B cell (primary cell): ENCODE results near the gene ANTKMT. TPM values are rescaled to one million over a fixed set of nuclear protein-coding genes. Genes with fewer than 3 reads are reported as not detected.

Experiments
- ATAC-seq: fragments of 200-7000 bp; cut with Tn5 transposase; one replicate; pipeline ENCODE4 v1.10.0; 2021; ENCODE audit warnings: low read depth, mild to moderate bottlenecking, moderate number of reproducible peaks, moderate library complexity
- CTCF ChIA-PET: fragments of 350-600 bp; sonication (Branson Sonifier 250); formaldehyde crosslinking; loops from one replicate; lab custom pipeline; 2021; ENCODE audit warnings: antibody characterized with exemption, inconsistent platforms; lab: Charles Lee
- POLR2A ChIA-PET: fragments of 350-600 bp; sonication (Branson Sonifier 250); formaldehyde crosslinking; loops from one replicate; lab custom pipeline; 2021; ENCODE audit warnings: antibody characterized with exemption; lab: Charles Lee
- DNase-seq: peaks from one replicate; pipeline ENCODE4 v3.0.0; 2013
- H2AFZ ChIP-seq: 2 replicates; pipeline ENCODE4 v1.6.1; 2012; ENCODE audit warnings: mild to moderate bottlenecking, low read depth, low read length; ENCODE audit not compliant: insufficient read depth, poor library complexity, severe bottlenecking
- H3K27ac ChIP-seq, 2 donors: 1 replicate in 1 of 2; 2 replicates in 1 of 2; pipeline ENCODE4 v1.5.1; 2012 to 2013; ENCODE audit warnings: low read length in 2 of 2, mild to moderate bottlenecking in 2 of 2, moderate library complexity in 1 of 2
- H3K27me3 ChIP-seq, 4 experiments: fragments of 200-600 bp in 1 of 4; sonication (generic) in 1 of 4; replicated peaks in 1 of 4; 1 replicate in 2 of 4; 2 replicates in 2 of 4; pipeline versions ENCODE4 v1.6.1 to v1.7.0; 2013 to 2016; ENCODE audit warnings: low read length in 3 of 4, mild to moderate bottlenecking in 2 of 4, mixed read lengths in 1 of 4, moderate library complexity in 1 of 4; ENCODE audit not compliant: insufficient read depth in 4 of 4, control insufficient read depth in 3 of 4; ENCODE audit errors: control extremely low read depth in 1 of 4
- H3K36me3 ChIP-seq, 2 experiments: replicated peaks in 1 of 2; 1 replicate in 1 of 2; 2 replicates in 1 of 2; pipeline versions ENCODE4 v1.6.1 to v1.7.1; 2013; ENCODE audit warnings: low read length in 1 of 2; ENCODE audit not compliant: insufficient read depth in 2 of 2, control insufficient read depth in 1 of 2; ENCODE audit errors: control extremely low read depth in 1 of 2, extremely low read depth in 1 of 2
- H3K4me1 ChIP-seq, 2 donors: fragments of 200-600 bp in 1 of 2; sonication (generic) in 1 of 2; 1 replicate in 1 of 2; 2 replicates in 1 of 2; pipeline versions ENCODE4 v1.5.1 to v1.6.1; 2013 to 2017; ENCODE audit warnings: low read length in 2 of 2; ENCODE audit not compliant: control insufficient read depth in 2 of 2, insufficient read depth in 2 of 2
- H3K4me2 ChIP-seq: replicated peaks from 2 replicates; pipeline ENCODE3; 2012; ENCODE audit warnings: mild to moderate bottlenecking, low read depth, low read length; ENCODE audit not compliant: poor library complexity, severe bottlenecking
- H3K4me3 ChIP-seq, 5 experiments: fragments of 200-600 bp in 1 of 5; sonication (generic) in 1 of 5; 1 replicate in 3 of 5; 2 replicates in 2 of 5; pipeline versions ENCODE4 v1.5.1 to v1.7.0; 2011 to 2016; ENCODE audit warnings: low read length in 4 of 5, mild to moderate bottlenecking in 4 of 5, low read depth in 2 of 5, control low read depth in 1 of 5, moderate library complexity in 1 of 5; ENCODE audit not compliant: insufficient read depth in 1 of 5; ENCODE audit errors: control extremely low read depth in 1 of 5, extremely low read depth in 1 of 5
- H3K79me2 ChIP-seq: fragments of 200-600 bp; sonication (generic); one replicate; pipeline ENCODE4 v1.6.0; 2016; ENCODE audit warnings: low read length; ENCODE audit not compliant: control insufficient read depth, insufficient read depth
- H3K9ac ChIP-seq: fragments of 200-600 bp; sonication (generic); 2 replicates; pipeline ENCODE4 v1.6.1; 2017; ENCODE audit warnings: mild to moderate bottlenecking, low read length, moderate library complexity
- H3K9me3 ChIP-seq, 3 donors: one replicate each; pipeline versions ENCODE4 v1.6.1 to v1.7.1; 2013; ENCODE audit warnings: low read length in 2 of 3; ENCODE audit not compliant: control insufficient read depth in 2 of 3, insufficient read depth in 1 of 3; ENCODE audit errors: control extremely low read depth in 1 of 3
- H4K20me1 ChIP-seq: 2 replicates; pipeline ENCODE4 v1.6.0; 2012; ENCODE audit warnings: mild to moderate bottlenecking, low read length; ENCODE audit not compliant: insufficient read depth, control insufficient read depth, poor library complexity, severe bottlenecking
- H3K27ac Mint-ChIP-seq: one replicate; pipeline ENCODE4 v1.8.0; 2021; ENCODE audit warnings: mixed read lengths
- H3K27me3 Mint-ChIP-seq: one replicate; pipeline ENCODE4 v1.8.0; 2021; ENCODE audit warnings: mixed read lengths
- H3K4me1 Mint-ChIP-seq: one replicate; pipeline ENCODE4 v1.8.0; 2021; ENCODE audit warnings: mixed read lengths
- H3K4me3 Mint-ChIP-seq: one replicate; pipeline ENCODE4 v1.8.0; 2021; ENCODE audit warnings: mixed read lengths
- H3K9me3 Mint-ChIP-seq: one replicate; pipeline ENCODE4 v1.8.0; 2022; ENCODE audit warnings: mixed read lengths; ENCODE audit not compliant: insufficient read depth
- CTCF ChIP-seq: fragments of 200-600 bp; IDR thresholded peaks from one replicate; pipeline ENCODE4 v1.8.0; 2022; ENCODE audit warnings: antibody characterized with exemption, mild to moderate bottlenecking
- EZH2 ChIP-seq: IDR thresholded peaks from 2 replicates; pipeline ENCODE4 v1.6.1; 2012; ENCODE audit warnings: borderline replicate concordance, low read depth, mild to moderate bottlenecking, moderate library complexity, low read length; ENCODE audit not compliant: insufficient read depth, poor library complexity, severe bottlenecking
- WGBS: methylation state at CpG from one replicate; pipeline ENCODE4 v1.1.5; 2013; ENCODE audit warnings: missing lambda C conversion rate; ENCODE audit not compliant: insufficient coverage; 5-methylcytosine and 5-hydroxymethylcytosine counted together
- intact Hi-C: fragments of 100-400 bp; cut with micrococcal nuclease; formaldehyde crosslinking; loops from one replicate; pipeline ENCODE4 v1.10.0; 2022
- polyA plus RNA-seq: library from polyadenylated mRNA; depleted of rRNA; stranded (reverse); fragments of >200 nt; gene quantifications from 2 replicates; pipeline ENCODE4 v1.2.3, GENCODE V29; 2012
- total RNA-seq, 2 donors: library from RNA; stranded (reverse); fragments of 120-200 nt in 1 of 2; gene quantifications; 1 replicate in 1 of 2; 2 replicates in 1 of 2; pipeline versions ENCODE4 v1.2.3 to v1.2.4, GENCODE V29; 2013 to 2022

Gene ANTKMT
- total and polyA plus RNA-seq, 2 donors (not counting 1 experiment from before 2014, with no cell fraction given) = 41.0 to 54.1 TPM

- intact Hi-C loops = loop anchor here (1.0 to 5.0 kb wide), 2 partner anchors 13 to 884 kb away; partner anchors contain the start of genes CRAMP1 and IFT140
- Mint-ChIP-seq H3K4me3 (peak overlapping the region; percentile 73), H3K27me3 (no peaks in the 10 kb centered on the region), H3K4me1 (peaks cover 16% of the 10 kb centered on the region), H3K9me3 (no peaks in the 10 kb centered on the region), H3K27ac (peak overlapping the region; percentile 26)
- ChIA-PET CTCF (interaction anchor here (0.8 to 1.8 kb wide), 4 partner anchors 10 to 56 kb away, joined by 3 to 5 read pairs (median 4); no protein-coding TSS in a partner anchor), POLR2A (interaction anchor here (0.6 to 1.5 kb wide), 4 partner anchors 9 to 1255 kb away, joined by 4 to 11 read pairs (median 10); partner anchors contain the start of gene CIAO3)
- whole genome bisulfite sequencing = 2% methylated on average over 76 of the region's 80 CpGs
- Histone ChIP-seq H2AFZ (peak overlapping the region; percentile 42), H3K9ac (peak overlapping the region; percentile 57), H3K27me3 (no peaks in the 10 kb centered on the region), H3K4me2 (peak overlapping the region; percentile 97), H3K27ac (no peak overlapping the region), H3K36me3 (peaks cover 0 to 20% of the 10 kb centered on the region in 2 experiments), H4K20me1 (peaks cover 14% of the 10 kb centered on the region), H3K79me2 (no peaks in the 10 kb centered on the region), H3K9me3 (no peaks in the 10 kb centered on the region), H3K4me1 (peaks cover 10 to 28% of the 10 kb centered on the region in 2 donors), H3K4me3 (peak overlapping the region in 4 of 5 experiments; percentile 69 to 81 (median 74))
- TF ChIP-seq CTCF (no peak), EZH2 (no peak)
- ATAC-seq = peak; percentile 52
- DNase-seq = peak; percentile 88
Measured at GRCh38 chr16:728131-728889, 7.4 kb downstream of the ANTKMT start.
